ENCODE results near the gene WBP2. TPM values are rescaled to one million over a fixed set of nuclear protein-coding genes. Genes with fewer than 3 reads are reported as not detected.

WBP2 gene
- total and polyA plus RNA-seq, 2 of the 13 experiments (the other 11 are each of a cell fraction or from before 2014, with no cell fraction given), result 29.2 to 29.5 TPM

DNA sequence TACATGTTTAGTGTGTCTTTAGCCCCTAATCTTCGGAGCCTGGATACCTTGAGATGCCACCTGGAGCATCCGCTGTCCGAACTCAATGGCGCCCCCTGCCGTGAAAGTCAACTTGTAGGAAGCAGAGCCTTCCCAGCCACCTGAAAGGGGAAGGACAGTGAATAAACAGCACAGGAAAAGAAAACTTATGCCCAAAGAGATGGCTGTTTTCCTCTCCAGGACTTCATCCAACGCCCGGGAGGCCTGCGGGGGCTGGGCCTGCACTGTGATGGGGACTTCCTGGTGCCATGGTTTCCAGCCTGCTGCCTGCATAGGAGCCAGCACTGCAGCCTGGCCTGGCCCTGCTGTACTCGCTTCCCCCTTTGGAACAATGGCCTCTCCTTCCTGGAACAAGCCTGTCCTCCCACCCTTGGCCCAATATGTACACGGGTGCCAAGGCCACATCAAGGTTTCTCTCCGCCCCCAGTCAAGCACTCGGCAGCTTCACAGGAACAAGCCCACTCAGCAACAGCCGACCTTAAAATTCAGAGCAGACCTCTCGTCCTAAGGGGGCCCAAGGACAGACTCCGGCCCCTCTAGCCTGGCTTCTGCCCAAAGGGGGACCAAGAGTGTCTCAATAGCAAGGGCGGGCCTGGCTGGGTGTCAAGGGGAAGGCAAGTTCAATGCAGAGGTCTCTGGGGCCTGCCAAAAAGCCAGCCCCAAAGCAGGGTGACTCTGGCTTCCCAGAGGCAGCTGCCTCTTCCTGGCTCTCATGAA is 6.4 kb downstream of the WBP2 start (continued):
- no peak for TF ChIP-seq ZUFSP (CRISPR knock-in tag; IDR thresholded peaks at IDR 0.05; ENCODE audit: borderline replicate concordance)
- no peak for TF ChIP-seq ZNF660 (CRISPR knock-in tag; IDR thresholded peaks at IDR 0.05; ENCODE audit: borderline replicate concordance, low read depth)
- no peak for TF ChIP-seq ZNF496 (CRISPR knock-in tag; IDR thresholded peaks at IDR 0.05; ENCODE audit: insufficient replicate concordance)
- no peak; the same call in 1 of the 2 replicates for TF ChIP-seq DNMT1 (CRISPR knock-in tag; IDR thresholded peaks at IDR 0.05)
- TF ChIP-seq ZNF292 (CRISPR knock-in tag; IDR thresholded peaks at IDR 0.05; ENCODE audit: borderline replicate concordance, low read depth), result 0 out of 2 replicates have a peak, but pooled peaks have one; percentile 24
- peak; percentile 10; the same call in 1 of the 2 replicates for TF ChIP-seq MAZ (IDR thresholded peaks at IDR 0.05; ENCODE audit: borderline replicate concordance, low read depth, low read length)
- TF ChIP-seq MAZ (CRISPR knock-in tag; IDR thresholded peaks at IDR 0.05; ENCODE audit: low read depth), result no peak
- peak; percentile 32; the same call in 1 of the 2 replicates for TF ChIP-seq RARA (CRISPR knock-in tag; IDR thresholded peaks at IDR 0.05)
- no peak for TF ChIP-seq BHLHE40 (IDR thresholded peaks at IDR 0.05; ENCODE audit: low read length)
- no peak for TF ChIP-seq MED8 (CRISPR knock-in tag; IDR thresholded peaks at IDR 0.05; ENCODE audit: insufficient replicate concordance)
- no peak for TF ChIP-seq HMG20B (CRISPR knock-in tag; conservative IDR thresholded peaks at IDR 0.05)
- no peak for TF ChIP-seq TEF (CRISPR knock-in tag; IDR thresholded peaks at IDR 0.05)
- TF ChIP-seq, protein P1, sequence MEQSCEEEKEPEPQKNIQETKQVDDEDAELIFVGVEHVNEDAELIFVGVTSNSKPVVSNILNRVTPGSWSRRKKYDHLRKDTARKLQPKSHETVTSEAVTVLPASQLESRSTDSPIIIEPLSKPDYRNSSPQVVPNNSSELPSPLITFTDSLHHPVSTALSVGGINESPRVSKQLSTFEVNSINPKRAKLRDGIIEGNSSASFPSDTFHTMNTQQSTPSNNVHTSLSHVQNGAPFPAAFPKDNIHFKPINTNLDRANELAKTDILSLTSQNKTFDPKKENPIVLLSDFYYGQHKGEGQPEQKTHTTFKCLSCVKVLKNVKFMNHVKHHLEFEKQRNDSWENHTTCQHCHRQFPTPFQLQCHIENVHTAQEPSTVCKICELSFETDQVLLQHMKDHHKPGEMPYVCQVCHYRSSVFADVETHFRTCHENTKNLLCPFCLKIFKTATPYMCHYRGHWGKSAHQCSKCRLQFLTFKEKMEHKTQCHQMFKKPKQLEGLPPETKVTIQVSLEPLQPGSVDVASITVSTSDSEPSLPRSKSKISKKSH (CRISPR knock-in tag; IDR thresholded peaks at IDR 0.05; ENCODE audit: borderline replicate concordance), result peak; percentile 56
- TF ChIP-seq SMARCC2 (IDR thresholded peaks at IDR 0.05), result no peak
- TF ChIP-seq ATF1 (CRISPR knock-in tag; IDR thresholded peaks at IDR 0.05), result no peak
- TF ChIP-seq ZNF724P (CRISPR knock-in tag; IDR thresholded peaks at IDR 0.05; ENCODE audit: borderline replicate concordance), result no peak
- TF ChIP-seq, protein P2, sequence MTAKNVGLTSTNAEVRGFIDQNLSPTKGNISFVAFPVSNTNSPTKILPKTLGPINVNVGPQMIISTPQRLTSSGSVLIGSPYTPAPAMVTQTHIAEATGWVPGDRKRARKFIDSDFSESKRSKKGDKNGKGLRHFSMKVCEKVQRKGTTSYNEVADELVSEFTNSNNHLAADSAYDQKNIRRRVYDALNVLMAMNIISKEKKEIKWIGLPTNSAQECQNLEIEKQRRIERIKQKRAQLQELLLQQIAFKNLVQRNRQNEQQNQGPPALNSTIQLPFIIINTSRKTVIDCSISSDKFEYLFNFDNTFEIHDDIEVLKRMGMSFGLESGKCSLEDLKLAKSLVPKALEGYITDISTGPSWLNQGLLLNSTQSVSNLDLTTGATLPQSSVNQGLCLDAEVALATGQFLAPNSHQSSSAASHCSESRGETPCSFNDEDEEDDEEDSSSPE (CRISPR knock-in tag; IDR thresholded peaks at IDR 0.05), result no peak
- no peak for TF ChIP-seq NAIF1 (CRISPR knock-in tag; IDR thresholded peaks at IDR 0.05; ENCODE audit: borderline replicate concordance)
- TF ChIP-seq, protein P3, sequence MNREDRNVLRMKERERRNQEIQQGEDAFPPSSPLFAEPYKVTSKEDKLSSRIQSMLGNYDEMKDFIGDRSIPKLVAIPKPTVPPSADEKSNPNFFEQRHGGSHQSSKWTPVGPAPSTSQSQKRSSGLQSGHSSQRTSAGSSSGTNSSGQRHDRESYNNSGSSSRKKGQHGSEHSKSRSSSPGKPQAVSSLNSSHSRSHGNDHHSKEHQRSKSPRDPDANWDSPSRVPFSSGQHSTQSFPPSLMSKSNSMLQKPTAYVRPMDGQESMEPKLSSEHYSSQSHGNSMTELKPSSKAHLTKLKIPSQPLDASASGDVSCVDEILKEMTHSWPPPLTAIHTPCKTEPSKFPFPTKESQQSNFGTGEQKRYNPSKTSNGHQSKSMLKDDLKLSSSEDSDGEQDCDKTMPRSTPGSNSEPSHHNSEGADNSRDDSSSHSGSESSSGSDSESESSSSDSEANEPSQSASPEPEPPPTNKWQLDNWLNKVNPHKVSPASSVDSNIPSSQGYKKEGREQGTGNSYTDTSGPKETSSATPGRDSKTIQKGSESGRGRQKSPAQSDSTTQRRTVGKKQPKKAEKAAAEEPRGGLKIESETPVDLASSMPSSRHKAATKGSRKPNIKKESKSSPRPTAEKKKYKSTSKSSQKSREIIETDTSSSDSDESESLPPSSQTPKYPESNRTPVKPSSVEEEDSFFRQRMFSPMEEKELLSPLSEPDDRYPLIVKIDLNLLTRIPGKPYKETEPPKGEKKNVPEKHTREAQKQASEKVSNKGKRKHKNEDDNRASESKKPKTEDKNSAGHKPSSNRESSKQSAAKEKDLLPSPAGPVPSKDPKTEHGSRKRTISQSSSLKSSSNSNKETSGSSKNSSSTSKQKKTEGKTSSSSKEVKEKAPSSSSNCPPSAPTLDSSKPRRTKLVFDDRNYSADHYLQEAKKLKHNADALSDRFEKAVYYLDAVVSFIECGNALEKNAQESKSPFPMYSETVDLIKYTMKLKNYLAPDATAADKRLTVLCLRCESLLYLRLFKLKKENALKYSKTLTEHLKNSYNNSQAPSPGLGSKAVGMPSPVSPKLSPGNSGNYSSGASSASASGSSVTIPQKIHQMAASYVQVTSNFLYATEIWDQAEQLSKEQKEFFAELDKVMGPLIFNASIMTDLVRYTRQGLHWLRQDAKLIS (CRISPR knock-in tag; IDR thresholded peaks at IDR 0.05), result no peak
- TF ChIP-seq IKZF1 (IDR thresholded peaks at IDR 0.05), result no peak

All from HepG2 (cell line).